Measurements from ENCODE around the gene VASH2. TPM values are rescaled to one million over a fixed set of nuclear protein-coding genes. Genes with fewer than 3 reads are reported as not detected.

Gene VASH2
- total and polyA plus RNA-seq, 4 experiments from 2014 or later: 0.11 TPM; not detected in 3

DNA sequence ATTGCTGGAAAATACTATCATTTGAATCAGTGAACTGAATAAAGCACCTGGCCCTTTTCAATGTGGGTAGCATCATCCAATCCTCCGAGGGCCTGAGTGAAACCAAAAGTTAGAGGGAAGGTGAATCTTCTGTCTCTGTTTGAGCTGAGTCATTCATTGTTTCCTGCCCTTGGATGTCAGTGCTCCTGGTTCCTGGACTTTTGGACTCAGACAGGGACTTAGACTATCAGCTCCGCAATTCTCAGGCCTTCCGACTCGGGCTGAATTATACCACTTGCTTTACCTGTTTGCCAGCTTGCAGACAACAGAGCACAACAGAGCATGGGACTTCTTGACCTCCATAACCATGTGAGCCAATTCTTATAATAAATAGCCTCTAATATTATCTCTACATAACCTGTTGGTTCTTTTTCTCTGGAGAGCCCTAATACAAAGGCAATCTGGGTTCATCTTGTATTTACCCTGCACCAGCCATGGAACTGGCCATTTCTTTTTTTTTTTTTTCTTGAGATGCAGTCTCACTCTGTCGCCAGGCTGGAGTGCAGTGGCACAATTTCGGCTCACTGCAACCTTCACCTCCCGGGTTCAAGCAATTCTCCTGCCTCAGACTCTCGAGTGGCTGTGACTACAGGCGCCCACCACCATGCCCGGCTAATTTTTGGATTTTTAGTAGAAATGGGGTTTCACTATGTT, 19.2 kb upstream of the VASH2 start:
- Mint-ChIP-seq H3K27me3 (no peaks in the 10 kb centered on the region), H3K27ac (no peak overlapping the region), H3K36me3 (no peaks in the 10 kb centered on the region), H3K4me1 (no peaks in the 10 kb centered on the region), H3K9me3 (no peaks in the 10 kb centered on the region), H3K4me3 (no peak overlapping the region)
- H3K4me1 ChIP-seq (ENCODE audit: insufficient read depth, low read length): no peaks in the 10 kb centered on the region
- intact Hi-C loops (cut with micrococcal nuclease): no loop called here
- H3K36me3 ChIP-seq (ENCODE audit: insufficient read depth, low read length): no peaks in the 10 kb centered on the region
- H3K27me3 ChIP-seq (ENCODE audit: insufficient read depth, low read length): no peaks in the 10 kb centered on the region
- no peak for DNase-seq
- no peak overlapping the region for H3K27ac ChIP-seq (ENCODE audit: low read depth, low read length)
- CTCF ChIA-PET (ENCODE audit: partially characterized antibody): no interaction called here
- no peak overlapping the region for H3K4me3 ChIP-seq (ENCODE audit: low read length in 2 of 2)
- no peaks in the 10 kb centered on the region for H3K9me3 ChIP-seq (ENCODE audit: control insufficient read depth in 1 of 2, low read length in 2 of 2)
- POLR2A ChIA-PET (ENCODE audit: partially characterized antibody): no interaction called here

DNA sequence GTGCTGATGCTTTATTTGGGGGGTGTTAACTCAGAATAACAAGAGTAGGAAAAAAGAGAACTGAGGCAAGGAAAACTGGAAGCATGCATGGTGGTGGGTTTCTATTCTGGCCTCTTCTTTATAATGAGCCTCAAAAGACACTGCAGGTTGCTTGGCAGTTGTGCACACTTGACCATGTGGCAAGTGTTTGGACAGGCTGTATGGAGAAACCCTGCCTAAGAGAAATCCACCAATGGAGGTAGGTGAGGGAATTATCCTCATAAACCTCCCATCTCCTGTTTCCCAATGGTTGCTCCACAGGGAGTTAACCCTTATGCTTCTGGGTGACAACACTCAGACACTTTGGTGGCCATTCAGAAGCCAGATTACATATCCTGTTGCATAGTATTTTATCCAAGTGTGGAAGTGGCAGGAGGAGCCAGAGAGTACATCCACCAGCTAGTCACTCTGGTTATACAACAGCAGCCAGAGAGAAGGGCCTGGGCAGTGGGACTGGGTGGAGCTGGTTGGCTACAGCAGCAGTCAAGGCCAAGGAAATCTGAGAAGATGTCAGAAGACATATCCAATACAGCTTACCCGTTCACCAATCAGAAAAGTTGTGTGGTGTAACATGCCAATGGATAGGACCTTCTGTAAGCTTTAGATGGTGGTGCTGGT, 16.4 kb upstream of the VASH2 start:
- Histone ChIP-seq H3K27me3 (ENCODE audit: insufficient read depth, low read length) (no peaks in the 10 kb centered on the region), H3K4me1 (ENCODE audit: insufficient read depth, low read length) (no peaks in the 10 kb centered on the region), H3K9me3 (ENCODE audit: control insufficient read depth in 1 of 2, low read length in 2 of 2) (no peaks in the 10 kb centered on the region), H3K27ac (ENCODE audit: low read depth, low read length) (no peak overlapping the region), H3K4me3 (ENCODE audit: low read length in 2 of 2) (no peak overlapping the region), H3K36me3 (ENCODE audit: insufficient read depth, low read length) (no peaks in the 10 kb centered on the region)
- H3K27ac Mint-ChIP-seq: no peak overlapping the region
- no peaks in the 10 kb centered on the region for H3K9me3 Mint-ChIP-seq
- H3K36me3 Mint-ChIP-seq: no peaks in the 10 kb centered on the region
- intact Hi-C loops (cut with micrococcal nuclease): no loop called here
- ChIA-PET POLR2A (ENCODE audit: partially characterized antibody) (no interaction called here), CTCF (ENCODE audit: partially characterized antibody) (no interaction called here)
- no peak overlapping the region for H3K4me3 Mint-ChIP-seq
- H3K4me1 Mint-ChIP-seq: peaks cover 0 to 1% (median 0%) of the 10 kb centered on the region in 4 donors
- H3K27me3 Mint-ChIP-seq: peaks cover 0 to 2% of the 10 kb centered on the region in 2 donors
- DNase-seq: no peak

DNA sequence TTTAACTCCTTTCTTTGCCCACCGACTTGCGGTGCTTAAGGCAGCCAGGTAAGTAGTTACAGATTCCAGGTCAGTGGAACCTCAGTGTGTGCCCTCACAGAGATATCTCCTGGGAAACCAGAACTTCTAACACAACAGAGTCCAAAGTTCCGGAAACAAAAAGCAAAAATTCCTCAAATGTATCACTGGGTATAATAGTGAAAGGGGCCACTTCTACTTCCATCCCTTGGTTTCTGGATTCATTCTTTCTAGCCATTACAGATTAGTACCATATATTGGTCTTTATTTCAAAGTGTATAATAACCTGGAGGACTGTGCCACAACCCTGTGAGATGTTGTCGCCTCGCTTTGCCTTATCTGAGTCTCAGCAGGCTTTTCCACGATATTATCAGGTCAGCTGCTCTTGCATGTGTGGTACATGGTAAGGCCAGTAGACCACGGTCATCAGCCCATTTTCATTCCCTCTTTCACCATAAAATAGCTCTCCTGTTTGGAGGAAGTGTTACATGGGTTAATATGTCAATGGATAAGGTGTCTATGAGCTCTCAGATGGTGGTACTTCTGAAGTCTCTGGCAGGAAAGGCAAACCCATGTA, 14.9 kb upstream of the VASH2 start:
- Histone ChIP-seq H3K36me3 (ENCODE audit: insufficient read depth, low read length) (no peaks in the 10 kb centered on the region), H3K27ac (ENCODE audit: low read depth, low read length) (no peak overlapping the region), H3K4me1 (ENCODE audit: insufficient read depth, low read length) (no peaks in the 10 kb centered on the region), H3K4me3 (ENCODE audit: low read length in 2 of 2) (no peak overlapping the region), H3K27me3 (ENCODE audit: insufficient read depth, low read length) (no peaks in the 10 kb centered on the region), H3K9me3 (ENCODE audit: control insufficient read depth in 1 of 2, low read length in 2 of 2) (no peaks in the 10 kb centered on the region)
- Mint-ChIP-seq H3K4me1 (peaks cover 0 to 1% (median 0%) of the 10 kb centered on the region in 4 donors), H3K27ac (no peak overlapping the region), H3K27me3 (peaks cover 0 to 2% of the 10 kb centered on the region in 2 donors), H3K4me3 (no peak overlapping the region), H3K36me3 (no peaks in the 10 kb centered on the region), H3K9me3 (peaks cover 0 to 7% (median 5%) of the 10 kb centered on the region in 8 donors)
- CTCF ChIA-PET (ENCODE audit: partially characterized antibody): no interaction called here
- no peak for DNase-seq
- POLR2A ChIA-PET (ENCODE audit: partially characterized antibody): no interaction called here
- intact Hi-C loops (cut with micrococcal nuclease): no loop called here

DNA sequence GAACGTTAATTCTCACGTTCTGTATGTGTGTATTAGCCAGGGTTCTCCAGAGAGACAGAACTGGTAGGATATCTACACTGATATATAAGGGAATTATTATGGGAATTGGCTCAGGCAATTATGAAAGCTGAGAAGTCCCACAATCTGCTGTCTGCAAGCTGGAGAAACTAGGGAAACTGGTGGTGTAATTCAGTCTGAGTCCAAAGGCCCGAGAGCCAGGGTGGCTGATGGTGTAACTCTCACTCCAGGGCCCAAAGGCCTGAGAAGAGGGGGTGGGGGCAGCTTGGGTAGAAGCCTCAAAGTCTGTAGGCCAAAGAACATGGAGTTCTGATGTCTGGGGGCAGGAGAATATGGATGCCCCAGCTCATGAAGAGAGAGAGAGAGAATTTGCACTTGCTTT, 13.3 kb upstream of the VASH2 start:
- no peak for DNase-seq
- POLR2A ChIA-PET (ENCODE audit: partially characterized antibody): no interaction called here
- Mint-ChIP-seq H3K27me3 (peaks cover 0 to 2% of the 10 kb centered on the region in 2 donors), H3K9me3 (peaks cover 0 to 17% (median 10%) of the 10 kb centered on the region in 8 donors), H3K4me1 (peaks cover 0 to 1% (median 0%) of the 10 kb centered on the region in 4 donors), H3K36me3 (no peaks in the 10 kb centered on the region), H3K27ac (no peak overlapping the region), H3K4me3 (no peak overlapping the region)
- no peak overlapping the region for H3K4me3 ChIP-seq (ENCODE audit: low read length in 2 of 2)
- no peak overlapping the region for H3K27ac ChIP-seq (ENCODE audit: low read depth, low read length)
- no peaks in the 10 kb centered on the region for H3K4me1 ChIP-seq (ENCODE audit: insufficient read depth, low read length)
- intact Hi-C loops (cut with micrococcal nuclease): no loop called here
- H3K9me3 ChIP-seq (ENCODE audit: control insufficient read depth in 1 of 2, low read length in 2 of 2): no peaks in the 10 kb centered on the region
- no peaks in the 10 kb centered on the region for H3K36me3 ChIP-seq (ENCODE audit: insufficient read depth, low read length)
- no peaks in the 10 kb centered on the region for H3K27me3 ChIP-seq (ENCODE audit: insufficient read depth, low read length)
- CTCF ChIA-PET (ENCODE audit: partially characterized antibody): no interaction called here

DNA sequence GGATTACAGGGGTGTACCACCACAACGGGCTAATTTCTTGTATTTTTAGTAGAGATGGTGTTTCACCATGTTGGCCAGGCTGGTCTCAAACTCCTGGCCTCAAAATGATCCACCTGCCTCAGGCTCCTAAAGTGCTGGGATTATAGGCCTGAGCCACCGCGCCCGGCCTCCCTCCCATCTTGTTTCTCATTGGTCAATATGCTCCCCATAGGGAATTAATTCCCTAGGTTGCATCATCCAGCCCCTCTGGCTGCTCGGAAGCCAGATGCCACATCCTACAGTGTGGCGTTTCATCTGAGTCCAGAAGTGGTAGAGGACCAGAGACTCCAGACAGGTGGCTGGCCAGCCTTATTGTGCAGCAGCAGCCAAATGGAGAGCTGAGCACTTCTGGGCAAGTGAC, 11.5 kb upstream of the VASH2 start:
- Mint-ChIP-seq H3K4me1 (peaks cover 0 to 1% (median 0%) of the 10 kb centered on the region in 4 donors), H3K27me3 (peaks cover 0 to 6% of the 10 kb centered on the region in 2 donors), H3K4me3 (no peak overlapping the region), H3K9me3 (peaks cover 0 to 17% (median 11%) of the 10 kb centered on the region in 8 donors), H3K36me3 (no peaks in the 10 kb centered on the region), H3K27ac (no peak overlapping the region)
- CTCF ChIA-PET (ENCODE audit: partially characterized antibody): interaction anchor here (1.1 kb wide), 1 partner anchor 12 kb away, joined by 3 read pairs; the partner anchor contains the start of gene VASH2
- H3K9me3 ChIP-seq (ENCODE audit: control insufficient read depth in 1 of 2, low read length in 2 of 2): no peaks in the 10 kb centered on the region
- H3K27ac ChIP-seq (ENCODE audit: low read depth, low read length): no peak overlapping the region
- H3K27me3 ChIP-seq (ENCODE audit: insufficient read depth, low read length): no peaks in the 10 kb centered on the region
- no peaks in the 10 kb centered on the region for H3K36me3 ChIP-seq (ENCODE audit: insufficient read depth, low read length)
- no peaks in the 10 kb centered on the region for H3K4me1 ChIP-seq (ENCODE audit: insufficient read depth, low read length)
- no peak overlapping the region for H3K4me3 ChIP-seq (ENCODE audit: low read length in 2 of 2)
- POLR2A ChIA-PET (ENCODE audit: partially characterized antibody): no interaction called here
- DNase-seq: no peak
- intact Hi-C loops (cut with micrococcal nuclease): no loop called here

DNA sequence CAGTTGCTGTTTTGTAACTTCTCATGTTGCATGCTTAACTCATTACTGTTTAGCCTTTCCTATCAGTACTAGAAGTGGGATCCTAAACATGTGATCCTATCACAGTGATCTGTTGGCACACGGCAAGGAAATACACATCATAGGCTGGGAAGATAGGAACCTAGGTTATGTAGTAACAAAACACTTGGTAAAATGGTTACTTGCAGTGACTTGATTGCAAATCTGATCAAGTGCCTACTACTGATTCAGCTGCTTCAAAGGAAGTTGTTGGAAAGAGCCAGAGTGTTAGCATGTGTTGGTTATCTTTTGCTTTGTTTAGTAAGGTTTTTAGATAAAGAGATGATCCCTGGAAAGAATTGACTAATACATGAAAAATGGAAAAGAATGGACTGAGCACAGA, 8.9 kb upstream of the VASH2 start:
- Histone ChIP-seq H3K27me3 (ENCODE audit: insufficient read depth, low read length) (no peaks in the 10 kb centered on the region), H3K4me3 (ENCODE audit: low read length in 2 of 2) (no peak overlapping the region), H3K4me1 (ENCODE audit: insufficient read depth, low read length) (no peaks in the 10 kb centered on the region), H3K36me3 (ENCODE audit: insufficient read depth, low read length) (no peaks in the 10 kb centered on the region), H3K9me3 (ENCODE audit: control insufficient read depth in 1 of 2, low read length in 2 of 2) (no peaks in the 10 kb centered on the region), H3K27ac (ENCODE audit: low read depth, low read length) (no peak overlapping the region)
- peaks cover 2 to 6% of the 10 kb centered on the region in 2 donors for H3K27me3 Mint-ChIP-seq
- H3K4me3 Mint-ChIP-seq: no peak overlapping the region
- ChIA-PET POLR2A (ENCODE audit: partially characterized antibody) (no interaction called here), CTCF (ENCODE audit: partially characterized antibody) (no interaction called here)
- intact Hi-C loops (cut with micrococcal nuclease): no loop called here
- H3K4me1 Mint-ChIP-seq: peaks cover 0 to 1% (median 0%) of the 10 kb centered on the region in 4 donors
- peaks cover 0 to 17% (median 11%) of the 10 kb centered on the region in 8 donors for H3K9me3 Mint-ChIP-seq
- no peak overlapping the region for H3K27ac Mint-ChIP-seq
- no peak for DNase-seq
- no peaks in the 10 kb centered on the region for H3K36me3 Mint-ChIP-seq

DNA sequence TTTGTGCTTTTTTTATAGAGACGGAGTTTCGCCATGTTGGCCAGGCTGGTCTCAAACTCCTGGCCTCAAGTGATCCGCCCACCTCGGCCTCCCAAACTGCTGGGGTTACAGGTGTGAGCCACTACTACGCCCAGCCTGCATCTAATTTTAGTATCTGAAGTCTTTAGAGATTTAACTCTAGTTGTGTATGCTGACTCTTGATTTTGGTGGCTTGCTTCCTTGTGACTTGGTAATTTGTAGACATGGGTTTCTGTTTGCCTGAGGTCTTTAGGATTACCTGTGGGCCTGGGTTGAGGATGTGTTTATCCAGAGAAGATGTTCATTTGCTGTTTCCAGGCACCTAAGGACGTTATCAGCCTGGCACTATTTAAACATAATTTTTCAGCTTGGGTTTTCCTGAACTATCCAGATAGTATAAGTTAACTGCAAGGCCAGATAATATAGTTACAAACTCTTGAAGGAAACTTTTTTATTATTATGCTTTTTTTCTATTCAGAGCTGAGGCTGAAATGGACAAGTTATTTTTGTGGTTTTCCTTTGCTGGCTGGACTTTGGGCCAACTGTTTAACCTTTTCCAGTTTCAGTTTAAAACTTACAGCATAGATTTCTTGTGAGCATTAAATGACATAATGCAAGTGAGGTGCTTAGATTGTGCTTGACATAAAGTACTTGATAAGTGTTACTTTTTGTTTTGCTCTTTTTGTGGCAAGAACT, 7.5 kb upstream of the VASH2 start:
- H3K27ac ChIP-seq (ENCODE audit: low read depth, low read length): no peak overlapping the region
- H3K4me3 Mint-ChIP-seq: no peak overlapping the region
- H3K36me3 ChIP-seq (ENCODE audit: insufficient read depth, low read length): no peaks in the 10 kb centered on the region
- H3K27me3 ChIP-seq (ENCODE audit: insufficient read depth, low read length): no peaks in the 10 kb centered on the region
- peaks cover 2 to 6% of the 10 kb centered on the region in 2 donors for H3K27me3 Mint-ChIP-seq
- H3K4me1 Mint-ChIP-seq: peaks cover 0 to 1% (median 0%) of the 10 kb centered on the region in 4 donors
- no peak overlapping the region for H3K4me3 ChIP-seq (ENCODE audit: low read length in 2 of 2)
- ChIA-PET CTCF (ENCODE audit: partially characterized antibody) (no interaction called here), POLR2A (ENCODE audit: partially characterized antibody) (no interaction called here)
- no peaks in the 10 kb centered on the region for H3K4me1 ChIP-seq (ENCODE audit: insufficient read depth, low read length)
- intact Hi-C loops (cut with micrococcal nuclease): no loop called here
- no peaks in the 10 kb centered on the region for H3K9me3 ChIP-seq (ENCODE audit: control insufficient read depth in 1 of 2, low read length in 2 of 2)
- no peak overlapping the region for H3K27ac Mint-ChIP-seq
- DNase-seq: no peak
- H3K36me3 Mint-ChIP-seq: no peaks in the 10 kb centered on the region
- H3K9me3 Mint-ChIP-seq: peaks cover 0 to 17% (median 11%) of the 10 kb centered on the region in 8 donors
